HepG2 (cell line): ENCODE measurements around the gene PLVAP. TPM values are rescaled to one million over a fixed set of nuclear protein-coding genes. Genes with fewer than 3 reads are reported as not detected.

ENCODE experiments used
- EZH2 ChIP-seq: conservative IDR thresholded peaks from 2 replicates; pipeline ENCODE4 v1.6.1; 2012; ENCODE audit warnings: mild to moderate bottlenecking, low read depth, low read length, moderate library complexity
- GABPB1 ChIP-seq: IDR thresholded peaks from 2 replicates; pipeline ENCODE4 v1.6.1; 2016; ENCODE audit warnings: mild to moderate bottlenecking, missing genetic modification reagents, moderate library complexity, missing compliant biosample characterization
- NAIF1 ChIP-seq: sonication (generic); formaldehyde crosslinking; IDR thresholded peaks from 2 replicates; pipeline ENCODE4 v1.5.0; 2020; ENCODE audit warnings: mild to moderate bottlenecking, missing genetic modification reagents, borderline replicate concordance
- NFE2L2 ChIP-seq: fragments of 150-350 bp; IDR thresholded peaks from 2 replicates; pipeline ENCODE4 v1.6.1; 2014; ENCODE audit warnings: low read length
- NFKB2 ChIP-seq: sonication (generic); formaldehyde crosslinking; IDR thresholded peaks from 2 replicates; pipeline ENCODE4 v1.4.0; 2020; ENCODE audit warnings: missing genetic modification reagents, borderline replicate concordance
- ONECUT2 ChIP-seq: sonication (generic); formaldehyde crosslinking; IDR thresholded peaks from 2 replicates; pipeline ENCODE4 v1.4.0; 2020; ENCODE audit warnings: missing genetic modification reagents
- PHB2 ChIP-seq: fragments of 450-650 bp; IDR thresholded peaks from 2 replicates; pipeline ENCODE4 v1.6.1; 2018; ENCODE audit not compliant: partially characterized antibody
- PLRG1 ChIP-seq: fragments of 450-650 bp; conservative IDR thresholded peaks from 2 replicates; pipeline ENCODE4 v1.6.1; 2016
- RARA ChIP-seq: IDR thresholded peaks from 2 replicates; pipeline ENCODE4 v1.6.1; 2016; ENCODE audit warnings: missing genetic modification reagents, missing compliant biosample characterization
- STAG1 ChIP-seq: sonication (generic); formaldehyde crosslinking; IDR thresholded peaks from 2 replicates; pipeline ENCODE4 v1.4.0; 2020; ENCODE audit warnings: missing genetic modification reagents
- YEATS4 ChIP-seq: sonication (generic); formaldehyde crosslinking; IDR thresholded peaks from 2 replicates; pipeline ENCODE4 v1.4.0; 2020; ENCODE audit warnings: missing genetic modification reagents, borderline replicate concordance
- ZBTB42 ChIP-seq: sonication (generic); formaldehyde crosslinking; IDR thresholded peaks from 2 replicates; pipeline ENCODE4 v1.5.0; 2020; ENCODE audit warnings: mild to moderate bottlenecking, missing genetic modification reagents
- ZNF569 ChIP-seq: sonication (generic); formaldehyde crosslinking; IDR thresholded peaks from 2 replicates; pipeline ENCODE4 v1.5.0; 2020; ENCODE audit warnings: mild to moderate bottlenecking, missing genetic modification reagents, moderate library complexity, borderline replicate concordance
- ZNF619 ChIP-seq: sonication (generic); formaldehyde crosslinking; IDR thresholded peaks from 2 replicates; pipeline ENCODE4 v1.4.0; 2020; ENCODE audit warnings: mild to moderate bottlenecking, missing genetic modification reagents
- ZNF703 ChIP-seq: sonication (generic); formaldehyde crosslinking; IDR thresholded peaks from 2 replicates; pipeline ENCODE4 v1.5.1; 2020; ENCODE audit warnings: missing genetic modification reagents, mild to moderate bottlenecking, moderate library complexity, borderline replicate concordance
- polyA plus RNA-seq, 8 experiments: library from polyadenylated mRNA; depleted of rRNA in 3 of 8; stranded (reverse) in 7 of 8; unstranded in 1 of 8; fragments of >200 nt; fragmentation: Illumina TruSeq in 4 of 8; extraction: Trizol in 4 of 8; gene quantifications; 2 replicates each; pipeline versions ENCODE4 v1.2.1 to v1.2.3, GENCODE V29; 2011 to 2016; ENCODE audit warnings: low read depth in 4 of 8, missing spikeins in 1 of 8, mixed read lengths in 1 of 8; ENCODE audit not compliant: insufficient read depth in 1 of 8
- total RNA-seq, 5 experiments: library from RNA; depleted of rRNA; stranded (reverse); fragments of >200 nt; fragmentation: Illumina TruSeq; extraction: Trizol; gene quantifications; 2 replicates each; pipeline ENCODE4 v1.2.3, GENCODE V29; 2016; ENCODE audit warnings: low read depth in 1 of 5
- TF ChIP-seq, protein P1 (sequence below): sonication (generic); formaldehyde crosslinking; IDR thresholded peaks from 2 replicates; pipeline ENCODE4 v1.4.0; 2020; ENCODE audit warnings: missing genetic modification reagents, borderline replicate concordance
- TF ChIP-seq, protein P2 (sequence below): sonication (generic); formaldehyde crosslinking; IDR thresholded peaks from 2 replicates; pipeline ENCODE4 v1.4.0; 2020; ENCODE audit warnings: mild to moderate bottlenecking, missing genetic modification reagents, borderline replicate concordance
- TF ChIP-seq, protein P3 (sequence below): sonication (generic); formaldehyde crosslinking; IDR thresholded peaks from 2 replicates; pipeline ENCODE4 v1.4.0; 2020; ENCODE audit warnings: missing genetic modification reagents
- TF ChIP-seq, protein P4 (sequence below): sonication (generic); formaldehyde crosslinking; IDR thresholded peaks from 2 replicates; pipeline ENCODE4 v1.5.0; 2020; ENCODE audit warnings: mild to moderate bottlenecking, missing genetic modification reagents, moderate library complexity
- TF ChIP-seq, protein P5 (sequence below): sonication (generic); formaldehyde crosslinking; IDR thresholded peaks from 2 replicates; pipeline ENCODE4 v1.8.0; 2022; ENCODE audit warnings: mild to moderate bottlenecking, missing genetic modification reagents, borderline replicate concordance

The PLVAP gene
- total and polyA plus RNA-seq, 2 of the 13 experiments (the other 11 are each of a cell fraction or from before 2014, with no cell fraction given), result 0.26 TPM; not detected in 1

DNA sequence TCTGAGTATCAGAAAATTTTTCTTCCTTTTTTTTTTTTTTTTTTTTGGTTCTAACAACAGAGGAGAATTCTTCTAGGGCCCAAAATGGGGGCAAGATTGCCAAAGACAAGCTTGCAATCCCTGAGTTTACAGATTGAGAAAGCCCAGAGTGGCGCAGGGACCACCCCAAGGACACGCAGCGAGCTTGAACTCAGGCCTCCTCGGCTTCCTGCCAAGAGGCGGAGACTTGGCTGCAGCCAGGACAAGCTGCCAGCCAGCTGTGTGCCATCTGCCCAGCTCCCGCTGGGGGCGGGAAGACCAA lies 72.0 kb downstream of the PLVAP start (continued):
- TF ChIP-seq ZNF619 (CRISPR knock-in tag), result no peak
- peak; percentile 98 for TF ChIP-seq ZBTB42 (CRISPR knock-in tag)
- TF ChIP-seq PLRG1, result no peak
- no peak for TF ChIP-seq STAG1 (CRISPR knock-in tag)
- TF ChIP-seq PHB2, result no peak
- TF ChIP-seq GABPB1 (CRISPR knock-in tag), result no peak
- TF ChIP-seq, protein P1, sequence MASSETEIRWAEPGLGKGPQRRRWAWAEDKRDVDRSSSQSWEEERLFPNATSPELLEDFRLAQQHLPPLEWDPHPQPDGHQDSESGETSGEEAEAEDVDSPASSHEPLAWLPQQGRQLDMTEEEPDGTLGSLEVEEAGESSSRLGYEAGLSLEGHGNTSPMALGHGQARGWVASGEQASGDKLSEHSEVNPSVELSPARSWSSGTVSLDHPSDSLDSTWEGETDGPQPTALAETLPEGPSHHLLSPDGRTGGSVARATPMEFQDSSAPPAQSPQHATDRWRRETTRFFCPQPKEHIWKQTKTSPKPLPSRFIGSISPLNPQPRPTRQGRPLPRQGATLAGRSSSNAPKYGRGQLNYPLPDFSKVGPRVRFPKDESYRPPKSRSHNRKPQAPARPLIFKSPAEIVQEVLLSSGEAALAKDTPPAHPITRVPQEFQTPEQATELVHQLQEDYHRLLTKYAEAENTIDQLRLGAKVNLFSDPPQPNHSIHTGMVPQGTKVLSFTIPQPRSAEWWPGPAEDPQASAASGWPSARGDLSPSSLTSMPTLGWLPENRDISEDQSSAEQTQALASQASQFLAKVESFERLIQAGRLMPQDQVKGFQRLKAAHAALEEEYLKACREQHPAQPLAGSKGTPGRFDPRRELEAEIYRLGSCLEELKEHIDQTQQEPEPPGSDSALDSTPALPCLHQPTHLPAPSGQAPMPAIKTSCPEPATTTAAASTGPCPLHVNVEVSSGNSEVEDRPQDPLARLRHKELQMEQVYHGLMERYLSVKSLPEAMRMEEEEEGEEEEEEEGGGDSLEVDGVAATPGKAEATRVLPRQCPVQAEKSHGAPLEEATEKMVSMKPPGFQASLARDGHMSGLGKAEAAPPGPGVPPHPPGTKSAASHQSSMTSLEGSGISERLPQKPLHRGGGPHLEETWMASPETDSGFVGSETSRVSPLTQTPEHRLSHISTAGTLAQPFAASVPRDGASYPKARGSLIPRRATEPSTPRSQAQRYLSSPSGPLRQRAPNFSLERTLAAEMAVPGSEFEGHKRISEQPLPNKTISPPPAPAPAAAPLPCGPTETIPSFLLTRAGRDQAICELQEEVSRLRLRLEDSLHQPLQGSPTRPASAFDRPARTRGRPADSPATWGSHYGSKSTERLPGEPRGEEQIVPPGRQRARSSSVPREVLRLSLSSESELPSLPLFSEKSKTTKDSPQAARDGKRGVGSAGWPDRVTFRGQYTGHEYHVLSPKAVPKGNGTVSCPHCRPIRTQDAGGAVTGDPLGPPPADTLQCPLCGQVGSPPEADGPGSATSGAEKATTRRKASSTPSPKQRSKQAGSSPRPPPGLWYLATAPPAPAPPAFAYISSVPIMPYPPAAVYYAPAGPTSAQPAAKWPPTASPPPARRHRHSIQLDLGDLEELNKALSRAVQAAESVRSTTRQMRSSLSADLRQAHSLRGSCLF (CRISPR knock-in tag), result no peak
- TF ChIP-seq, protein P2, sequence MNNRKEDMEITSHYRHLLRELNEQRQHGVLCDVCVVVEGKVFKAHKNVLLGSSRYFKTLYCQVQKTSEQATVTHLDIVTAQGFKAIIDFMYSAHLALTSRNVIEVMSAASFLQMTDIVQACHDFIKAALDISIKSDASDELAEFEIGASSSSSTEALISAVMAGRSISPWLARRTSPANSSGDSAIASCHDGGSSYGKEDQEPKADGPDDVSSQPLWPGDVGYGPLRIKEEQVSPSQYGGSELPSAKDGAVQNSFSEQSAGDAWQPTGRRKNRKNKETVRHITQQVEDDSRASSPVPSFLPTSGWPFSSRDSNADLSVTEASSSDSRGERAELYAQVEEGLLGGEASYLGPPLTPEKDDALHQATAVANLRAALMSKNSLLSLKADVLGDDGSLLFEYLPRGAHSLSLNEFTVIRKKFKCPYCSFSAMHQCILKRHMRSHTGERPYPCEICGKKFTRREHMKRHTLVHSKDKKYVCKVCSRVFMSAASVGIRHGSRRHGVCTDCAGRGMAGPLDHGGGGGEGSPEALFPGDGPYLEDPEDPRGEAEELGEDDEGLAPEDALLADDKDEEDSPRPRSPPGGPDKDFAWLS (CRISPR knock-in tag), result no peak
- TF ChIP-seq, protein P3, sequence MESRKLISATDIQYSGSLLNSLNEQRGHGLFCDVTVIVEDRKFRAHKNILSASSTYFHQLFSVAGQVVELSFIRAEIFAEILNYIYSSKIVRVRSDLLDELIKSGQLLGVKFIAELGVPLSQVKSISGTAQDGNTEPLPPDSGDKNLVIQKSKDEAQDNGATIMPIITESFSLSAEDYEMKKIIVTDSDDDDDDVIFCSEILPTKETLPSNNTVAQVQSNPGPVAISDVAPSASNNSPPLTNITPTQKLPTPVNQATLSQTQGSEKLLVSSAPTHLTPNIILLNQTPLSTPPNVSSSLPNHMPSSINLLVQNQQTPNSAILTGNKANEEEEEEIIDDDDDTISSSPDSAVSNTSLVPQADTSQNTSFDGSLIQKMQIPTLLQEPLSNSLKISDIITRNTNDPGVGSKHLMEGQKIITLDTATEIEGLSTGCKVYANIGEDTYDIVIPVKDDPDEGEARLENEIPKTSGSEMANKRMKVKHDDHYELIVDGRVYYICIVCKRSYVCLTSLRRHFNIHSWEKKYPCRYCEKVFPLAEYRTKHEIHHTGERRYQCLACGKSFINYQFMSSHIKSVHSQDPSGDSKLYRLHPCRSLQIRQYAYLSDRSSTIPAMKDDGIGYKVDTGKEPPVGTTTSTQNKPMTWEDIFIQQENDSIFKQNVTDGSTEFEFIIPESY (CRISPR knock-in tag), result no peak
- no peak for TF ChIP-seq NAIF1 (CRISPR knock-in tag)
- no peak for TF ChIP-seq NFKB2 (CRISPR knock-in tag)
- TF ChIP-seq, protein P4, sequence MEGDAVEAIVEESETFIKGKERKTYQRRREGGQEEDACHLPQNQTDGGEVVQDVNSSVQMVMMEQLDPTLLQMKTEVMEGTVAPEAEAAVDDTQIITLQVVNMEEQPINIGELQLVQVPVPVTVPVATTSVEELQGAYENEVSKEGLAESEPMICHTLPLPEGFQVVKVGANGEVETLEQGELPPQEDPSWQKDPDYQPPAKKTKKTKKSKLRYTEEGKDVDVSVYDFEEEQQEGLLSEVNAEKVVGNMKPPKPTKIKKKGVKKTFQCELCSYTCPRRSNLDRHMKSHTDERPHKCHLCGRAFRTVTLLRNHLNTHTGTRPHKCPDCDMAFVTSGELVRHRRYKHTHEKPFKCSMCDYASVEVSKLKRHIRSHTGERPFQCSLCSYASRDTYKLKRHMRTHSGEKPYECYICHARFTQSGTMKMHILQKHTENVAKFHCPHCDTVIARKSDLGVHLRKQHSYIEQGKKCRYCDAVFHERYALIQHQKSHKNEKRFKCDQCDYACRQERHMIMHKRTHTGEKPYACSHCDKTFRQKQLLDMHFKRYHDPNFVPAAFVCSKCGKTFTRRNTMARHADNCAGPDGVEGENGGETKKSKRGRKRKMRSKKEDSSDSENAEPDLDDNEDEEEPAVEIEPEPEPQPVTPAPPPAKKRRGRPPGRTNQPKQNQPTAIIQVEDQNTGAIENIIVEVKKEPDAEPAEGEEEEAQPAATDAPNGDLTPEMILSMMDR (CRISPR knock-in tag), result no peak
- TF ChIP-seq ZNF569 (CRISPR knock-in tag), result no peak
- no peak for TF ChIP-seq ZNF703 (CRISPR knock-in tag)
- no peak for TF ChIP-seq EZH2
- TF ChIP-seq, protein P5, sequence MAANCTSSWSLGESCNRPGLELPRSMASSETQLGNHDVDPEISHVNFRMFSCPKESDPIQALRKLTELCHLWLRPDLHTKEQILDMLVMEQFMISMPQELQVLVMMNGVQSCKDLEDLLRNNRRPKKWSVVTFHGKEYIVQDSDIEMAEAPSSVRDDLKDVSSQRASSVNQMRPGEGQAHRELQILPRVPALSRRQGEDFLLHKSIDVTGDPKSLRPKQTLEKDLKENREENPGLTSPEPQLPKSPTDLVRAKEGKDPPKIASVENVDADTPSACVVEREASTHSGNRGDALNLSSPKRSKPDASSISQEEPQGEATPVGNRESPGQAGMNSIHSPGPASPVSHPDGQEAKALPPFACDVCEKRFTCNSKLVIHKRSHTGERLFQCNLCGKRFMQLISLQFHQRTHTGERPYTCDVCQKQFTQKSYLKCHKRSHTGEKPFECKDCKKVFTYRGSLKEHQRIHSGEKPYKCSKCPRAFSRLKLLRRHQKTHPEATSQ (CRISPR knock-in tag), result no peak
- no peak for TF ChIP-seq NFE2L2
- TF ChIP-seq YEATS4 (CRISPR knock-in tag), result no peak
- TF ChIP-seq RARA (CRISPR knock-in tag), result no peak
- no peak for TF ChIP-seq ONECUT2
